ENCODE results near the gene CALN1.

CALN1 gene

GRCh38 chr7:72030994-72031667 lies 381.0 kb downstream of the CALN1 start:
- FAIRE-seq: no peak

DNA sequence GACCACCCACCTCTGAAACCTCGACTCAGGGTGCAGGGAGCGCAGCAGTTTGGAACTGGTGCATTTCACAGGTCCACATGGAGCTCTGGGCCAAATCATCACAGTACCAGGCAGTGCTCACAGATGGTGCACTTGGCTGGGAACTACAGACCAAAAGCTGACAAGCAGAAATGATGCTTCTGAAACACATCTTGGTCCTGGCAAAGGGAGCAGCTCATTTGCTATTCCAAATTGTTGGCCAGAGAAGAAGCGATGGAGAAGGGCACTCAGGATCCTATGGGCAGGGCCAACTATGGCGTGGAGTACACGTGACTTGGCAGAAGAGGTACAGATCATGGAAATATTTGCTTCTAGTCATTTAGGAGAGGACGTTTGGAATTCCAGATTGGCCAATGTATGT lies 383.9 kb downstream of the CALN1 start:
- FAIRE-seq: no peak

GRCh38 chr7:72025381-72025960 lies 386.7 kb downstream of the CALN1 start:
- no peak for FAIRE-seq

DNA sequence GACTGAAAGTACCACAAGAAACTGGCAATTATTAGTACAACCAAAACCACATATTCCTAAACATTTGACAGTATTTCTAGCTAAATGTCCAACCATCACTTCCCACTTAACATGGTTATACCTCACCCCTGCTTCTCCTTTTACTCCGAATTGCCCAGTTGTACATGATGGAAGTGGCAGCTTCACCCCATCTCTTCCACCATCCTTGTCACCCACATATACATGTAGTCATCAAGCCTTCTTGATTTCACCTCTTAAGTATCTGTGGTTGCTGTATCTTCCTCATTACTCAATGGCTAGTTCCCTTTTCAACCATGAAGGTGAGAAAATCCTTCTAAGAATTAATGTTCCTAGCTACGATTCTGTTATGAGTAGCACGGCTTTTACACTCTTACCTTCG lies 388.2 kb downstream of the CALN1 start:
- no peak for FAIRE-seq

GRCh38 chr7:72021716-72022115 lies 390.4 kb downstream of the CALN1 start:
- no peak for FAIRE-seq

DNA sequence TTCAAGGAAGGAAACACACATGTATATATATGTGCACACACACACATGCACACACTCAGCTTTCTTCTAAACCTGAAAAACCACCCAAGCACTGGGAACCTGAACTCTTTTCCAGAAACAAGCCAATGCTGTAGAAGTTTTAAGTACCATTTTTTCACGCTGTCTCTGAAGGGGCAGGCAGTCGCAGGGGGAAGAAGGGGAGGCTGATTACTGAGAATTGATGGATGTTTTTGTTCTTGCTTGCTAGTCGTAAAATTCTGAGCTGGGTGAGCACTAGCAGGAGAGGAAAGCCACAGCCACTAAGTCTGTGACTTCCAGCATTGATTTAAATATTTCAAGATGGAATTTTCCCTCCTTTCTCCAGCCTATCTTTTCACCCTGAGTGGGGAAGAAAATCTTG lies 391.8 kb downstream of the CALN1 start:
- FAIRE-seq: no peak

DNA sequence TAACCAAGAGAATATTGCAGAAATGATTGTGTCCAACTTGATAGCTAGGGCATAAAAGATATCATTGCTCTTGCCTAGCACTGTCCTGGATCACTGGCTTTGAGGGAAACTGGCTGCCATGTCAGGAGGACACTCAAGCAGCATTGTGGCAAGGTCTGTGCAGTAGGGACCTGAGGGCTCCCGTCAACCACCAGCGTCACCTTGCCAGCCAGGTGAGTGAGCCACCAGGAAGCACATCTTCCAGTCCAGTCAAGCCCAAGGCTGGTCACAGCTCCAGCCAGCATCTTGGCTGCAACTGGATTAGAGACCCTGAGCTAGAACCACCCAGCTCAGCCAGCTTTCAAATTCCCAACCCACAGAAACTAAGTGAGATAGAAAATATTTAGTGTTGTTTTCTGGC lies 392.7 kb downstream of the CALN1 start:
- no peak for FAIRE-seq

DNA sequence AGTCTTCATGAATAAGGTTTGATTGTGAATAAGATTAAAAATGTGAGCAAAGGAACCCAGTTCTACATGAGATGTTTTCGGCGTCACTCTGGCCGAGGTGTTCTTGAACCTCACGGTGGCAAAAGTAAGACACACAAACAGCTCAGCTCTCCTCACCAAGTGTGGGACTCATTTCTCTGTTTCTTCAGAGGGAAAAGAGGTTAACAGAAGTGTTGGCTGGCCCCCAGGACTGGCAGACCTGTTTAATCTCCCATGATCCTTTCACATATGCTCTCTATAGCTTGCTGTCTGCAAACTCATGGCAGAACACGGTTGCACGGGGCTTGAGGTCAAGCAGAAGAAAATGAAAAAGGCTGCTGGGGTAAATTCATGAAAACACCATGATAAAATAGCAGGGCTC lies 394.4 kb downstream of the CALN1 start:
- no peak for FAIRE-seq

GRCh38 chr7:72016574-72016973 lies 395.6 kb downstream of the CALN1 start:
- no peak for FAIRE-seq

DNA sequence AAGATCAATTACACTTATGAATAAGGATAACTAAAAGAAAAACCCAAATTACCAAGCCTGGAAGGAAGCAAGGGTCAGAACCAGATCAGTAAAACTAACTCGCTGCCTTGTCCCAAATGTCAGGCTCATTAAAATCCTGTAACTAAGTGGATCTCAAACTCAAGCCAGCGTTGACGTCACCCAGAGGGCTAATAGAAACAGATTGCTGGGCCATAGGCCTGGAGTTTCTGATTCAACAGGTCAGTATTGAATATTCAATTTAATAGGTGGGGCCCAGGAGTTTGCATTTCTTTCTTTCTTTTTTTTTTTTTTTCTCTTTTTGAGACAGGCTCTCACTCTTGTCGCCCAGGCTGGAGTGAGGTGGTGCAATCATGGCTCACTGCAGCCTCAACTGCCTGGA lies 397.0 kb downstream of the CALN1 start:
- FAIRE-seq: no peak

- FAIRE-seq: no peak
These were observed 405.1 kb downstream of the CALN1 start for GRCh38 chr7:72007018-72007417.

DNA sequence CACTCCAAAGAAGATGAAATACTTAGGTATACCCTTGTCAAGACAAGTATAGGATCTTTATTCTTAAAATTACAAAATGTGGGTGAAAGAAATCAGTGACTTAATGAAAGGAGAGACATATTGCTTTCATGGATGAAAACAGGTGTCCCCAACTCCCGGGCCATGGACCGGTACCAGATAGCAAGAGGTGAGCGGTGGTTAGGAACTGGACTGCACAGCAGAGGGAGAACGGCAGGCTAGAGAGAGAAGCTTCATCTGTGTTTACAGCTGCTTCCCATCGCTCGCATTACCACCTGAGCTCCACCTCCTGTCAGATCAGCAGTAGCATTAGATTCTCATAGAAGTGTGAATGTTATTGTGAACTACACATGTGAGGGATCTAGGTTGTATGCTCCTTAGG lies 408.9 kb downstream of the CALN1 start:
- FAIRE-seq: no peak

DNA sequence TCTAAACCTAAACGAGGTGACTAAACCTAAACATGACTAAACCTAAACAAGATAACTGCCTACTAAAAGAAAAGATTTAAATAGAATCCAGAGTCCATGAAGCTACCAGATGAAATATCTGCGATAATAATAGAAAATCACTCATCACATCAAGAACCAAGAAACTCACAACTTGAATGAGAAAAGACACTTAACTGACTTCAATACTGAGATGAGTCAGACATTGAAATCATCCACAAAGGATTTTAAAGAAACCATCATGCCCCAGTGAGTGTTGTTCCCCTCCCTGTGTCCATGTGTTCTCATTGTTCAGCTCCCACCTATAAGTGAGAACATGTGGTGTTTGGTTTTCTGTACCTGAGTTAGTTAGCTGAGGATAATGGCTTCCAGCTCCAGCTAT lies 416.0 kb downstream of the CALN1 start:
- FAIRE-seq: no peak

DNA sequence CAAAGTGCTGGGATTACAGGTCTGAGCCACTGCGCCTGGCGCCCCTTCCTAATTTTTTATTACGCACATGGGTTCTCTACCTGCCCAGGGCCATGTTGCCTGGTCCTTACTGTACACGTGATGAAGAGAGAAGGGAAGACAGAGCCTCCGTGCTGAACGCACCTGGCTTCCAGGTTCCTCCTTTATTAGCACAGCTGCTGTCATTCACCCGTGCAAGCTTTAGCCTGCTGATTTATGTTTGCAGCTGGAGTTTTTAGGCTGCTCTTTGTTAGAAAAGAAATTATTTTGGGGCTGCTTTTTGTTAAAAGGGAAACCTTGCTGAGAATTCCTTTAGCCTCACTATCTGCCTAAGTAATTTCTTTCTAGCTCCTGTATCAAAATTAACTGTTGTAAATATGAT lies 417.0 kb downstream of the CALN1 start:
- no peak for FAIRE-seq

- FAIRE-seq: no peak
These were observed 420.6 kb downstream of the CALN1 start for GRCh38 chr7:71991586-71991985.

GRCh38 chr7:71990138-71990462 lies 422.0 kb downstream of the CALN1 start:
- no peak for FAIRE-seq

DNA sequence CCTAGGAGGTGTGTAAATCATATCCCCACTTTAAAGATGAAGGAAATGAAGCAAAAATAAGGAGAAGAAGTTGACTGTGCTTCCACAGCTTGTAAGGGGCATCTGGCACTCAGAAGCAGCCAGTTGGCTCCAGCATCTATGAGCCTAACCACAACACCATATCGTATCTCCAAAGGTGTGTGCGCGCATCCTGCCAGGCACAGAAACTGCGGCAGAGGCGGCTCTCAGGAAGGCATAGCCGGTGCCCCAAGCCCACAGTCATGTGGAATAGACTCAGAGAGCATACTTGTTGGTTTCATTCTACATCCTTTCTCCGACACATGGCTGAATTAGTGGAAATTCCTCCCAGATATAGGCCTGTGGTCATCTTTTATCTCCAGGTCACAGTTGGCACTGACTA lies 423.9 kb downstream of the CALN1 start:
- FAIRE-seq: no peak

DNA sequence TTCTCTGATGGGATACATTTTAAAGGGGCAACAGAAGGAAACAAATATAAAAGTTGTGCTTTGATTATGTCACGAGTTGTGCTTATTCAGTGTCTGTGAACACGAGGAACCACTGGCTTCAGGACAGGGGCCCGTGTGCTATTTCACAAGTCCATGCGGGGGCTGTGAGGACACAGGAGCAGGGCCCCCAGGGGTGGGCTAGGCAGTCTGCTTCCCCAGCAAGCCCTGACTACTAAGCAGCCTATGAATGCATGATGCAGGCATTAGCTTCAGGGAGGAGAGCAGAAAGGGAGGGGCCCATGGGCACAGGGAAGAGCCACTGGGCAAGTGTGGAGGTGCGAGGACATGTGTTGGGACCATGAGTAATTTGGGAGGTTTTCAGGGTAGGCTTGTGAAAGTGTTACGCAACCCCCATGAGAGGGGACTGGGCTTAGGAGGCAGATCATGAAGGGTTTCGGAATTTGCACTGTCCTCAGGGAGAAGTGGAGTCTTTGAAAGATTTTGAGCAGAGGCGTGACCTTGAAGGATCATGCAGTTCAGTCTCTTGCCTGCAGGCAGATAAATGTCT lies 424.9 kb downstream of the CALN1 start:
- FAIRE-seq: no peak

DNA sequence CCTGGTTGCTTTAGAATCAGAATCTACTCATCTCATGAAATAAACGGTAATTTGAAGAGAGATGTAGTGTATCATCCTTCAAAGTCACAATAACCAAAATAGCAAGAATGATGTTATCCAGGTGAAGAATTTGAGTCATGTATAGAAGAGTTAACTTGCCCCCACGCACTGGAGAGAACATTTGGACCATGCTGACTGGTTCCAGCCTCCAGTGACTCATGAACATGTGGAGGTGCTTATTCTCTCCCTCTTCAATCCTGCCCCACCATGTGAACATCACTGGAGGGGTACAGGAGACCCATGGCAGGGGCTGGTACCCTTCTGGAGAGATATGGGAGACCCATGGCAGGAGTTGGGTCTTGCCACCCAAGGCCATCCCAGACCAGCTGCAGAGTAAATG lies 427.8 kb downstream of the CALN1 start:
- no peak for FAIRE-seq

- FAIRE-seq: no peak
These were observed 429.3 kb downstream of the CALN1 start for GRCh38 chr7:71982851-71983250.

- FAIRE-seq: no peak
These were observed 435.5 kb downstream of the CALN1 start for GRCh38 chr7:71976645-71977044.

DNA sequence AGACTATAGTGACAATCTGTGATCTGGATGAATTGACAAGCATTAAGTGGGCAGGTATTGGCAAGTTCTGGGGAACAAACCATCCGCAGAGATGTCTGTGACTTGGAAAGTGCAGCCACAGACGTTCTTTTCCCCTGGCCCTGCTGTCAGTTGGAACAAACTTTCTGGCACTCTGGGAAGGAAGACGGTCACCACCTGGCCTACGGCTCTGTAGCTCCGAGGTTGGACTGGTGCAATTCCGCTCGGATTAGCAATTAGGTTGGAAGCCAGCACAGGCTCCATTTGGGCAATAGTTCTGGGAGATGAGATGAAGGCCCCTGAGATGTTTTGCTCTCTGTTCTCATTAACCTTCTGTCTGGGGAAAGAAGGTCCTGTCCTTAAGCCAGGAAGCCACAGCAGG lies 437.5 kb downstream of the CALN1 start:
- no peak for FAIRE-seq

GRCh38 chr7:71972534-71972933 lies 439.6 kb downstream of the CALN1 start:
- no peak for FAIRE-seq

- FAIRE-seq: no peak
These were observed 441.4 kb downstream of the CALN1 start for GRCh38 chr7:71970725-71971124.

GRCh38 chr7:71962636-71963035 lies 449.5 kb downstream of the CALN1 start:
- FAIRE-seq: no peak

Measured in endometrium (tissue), 2 donors.